Mesenchymal stem cell (in vitro differentiated cells and primary cell): Measurements from ENCODE around the gene PLXNB3.

Source experiments
- DNase-seq: peaks from one replicate; pipeline ENCODE4 v3.0.0-alpha.2; 2013
- H2AFZ ChIP-seq: one replicate; pipeline ENCODE4 v1.6.1; 2013; ENCODE audit warnings: low read depth, mild to moderate bottlenecking, control low read depth, inconsistent platforms, low read length, moderate library complexity
- H2AK5ac ChIP-seq: 2 replicates; pipeline ENCODE4 v1.6.1; 2013; ENCODE audit warnings: low read length, moderate library complexity, mild to moderate bottlenecking, inconsistent platforms; ENCODE audit not compliant: severe bottlenecking
- H2BK120ac ChIP-seq: one replicate; pipeline ENCODE4 v1.6.1; 2013; ENCODE audit warnings: low read depth, mild to moderate bottlenecking, inconsistent platforms, low read length, moderate library complexity
- H2BK12ac ChIP-seq, 2 experiments: one replicate each; pipeline ENCODE4 v1.6.1; 2013; ENCODE audit warnings: inconsistent platforms in 2 of 2, low read length in 2 of 2, mild to moderate bottlenecking in 2 of 2, moderate library complexity in 2 of 2, control low read depth in 1 of 2
- H2BK15ac ChIP-seq: one replicate; pipeline ENCODE4 v1.6.1; 2013; ENCODE audit warnings: mild to moderate bottlenecking, low read depth, inconsistent platforms; ENCODE audit not compliant: poor library complexity, severe bottlenecking
- H2BK5ac ChIP-seq: 2 replicates; pipeline ENCODE4 v1.6.1; 2013; ENCODE audit warnings: low read depth, mild to moderate bottlenecking, low read length, control low read depth, inconsistent platforms; ENCODE audit not compliant: poor library complexity, severe bottlenecking
- H3K14ac ChIP-seq, 2 experiments: one replicate each; pipeline ENCODE4 v1.6.1; 2013; ENCODE audit warnings: inconsistent platforms in 2 of 2, low read length in 2 of 2, control low read depth in 1 of 2, mild to moderate bottlenecking in 1 of 2, moderate library complexity in 1 of 2
- H3K18ac ChIP-seq, 2 experiments: one replicate each; pipeline ENCODE4 v1.6.1; 2013; ENCODE audit warnings: inconsistent platforms in 2 of 2, low read length in 2 of 2, control low read depth in 1 of 2, low read depth in 1 of 2, mild to moderate bottlenecking in 1 of 2
- H3K23ac ChIP-seq, 2 experiments: one replicate each; pipeline ENCODE4 v1.6.1; 2013; ENCODE audit warnings: inconsistent platforms in 2 of 2, low read length in 2 of 2, mild to moderate bottlenecking in 2 of 2, moderate library complexity in 2 of 2, control low read depth in 1 of 2
- H3K27ac ChIP-seq: 2 replicates; pipeline ENCODE4 v1.5.1; 2013; ENCODE audit warnings: mild to moderate bottlenecking, moderate library complexity, low read length, control low read depth, inconsistent platforms; ENCODE audit not compliant: poor library complexity, severe bottlenecking
- H3K27me3 ChIP-seq, 2 experiments: 2 replicates each; pipeline versions ENCODE4 v1.6.1 to v1.7.0; 2013; ENCODE audit warnings: low read length in 2 of 2, mild to moderate bottlenecking in 2 of 2, moderate library complexity in 2 of 2, control low read depth in 1 of 2, inconsistent platforms in 1 of 2; ENCODE audit not compliant: control insufficient read depth in 1 of 2, insufficient read depth in 1 of 2
- H3K36me3 ChIP-seq, 2 experiments: 2 replicates each; pipeline versions ENCODE4 v1.6.1 to v1.7.0; 2013; ENCODE audit warnings: low read length in 2 of 2, control low read depth in 1 of 2, inconsistent platforms in 1 of 2, low read depth in 1 of 2, mild to moderate bottlenecking in 1 of 2; ENCODE audit not compliant: insufficient read depth in 2 of 2, control insufficient read depth in 1 of 2
- H3K4ac ChIP-seq, 2 experiments: one replicate each; pipeline ENCODE4 v1.6.1; 2013; ENCODE audit warnings: inconsistent platforms in 2 of 2, low read length in 2 of 2, mild to moderate bottlenecking in 2 of 2, moderate library complexity in 2 of 2, control low read depth in 1 of 2, low read depth in 1 of 2
- H3K4me1 ChIP-seq: 2 replicates; pipeline ENCODE4 v1.6.1; 2013; ENCODE audit warnings: low read depth, low read length, control low read depth; ENCODE audit not compliant: control insufficient read depth, insufficient read depth
- H3K4me2 ChIP-seq: 2 replicates; pipeline ENCODE4 v1.6.1; 2013; ENCODE audit warnings: low read length, mild to moderate bottlenecking, inconsistent platforms; ENCODE audit not compliant: poor library complexity, severe bottlenecking
- H3K4me3 ChIP-seq, 2 experiments: 2 replicates each; pipeline versions ENCODE4 v1.5.1 to v1.7.0; 2013; ENCODE audit warnings: low read length in 2 of 2, mild to moderate bottlenecking in 2 of 2, control low read depth in 1 of 2, low read depth in 1 of 2; ENCODE audit not compliant: insufficient read depth in 1 of 2
- H3K79me1 ChIP-seq: replicated peaks from 2 replicates; pipeline ENCODE4 v1.6.1; 2013; ENCODE audit warnings: mild to moderate bottlenecking, control low read depth, low read length, inconsistent platforms; ENCODE audit not compliant: poor library complexity, severe bottlenecking
- H3K9ac ChIP-seq: 2 replicates; pipeline ENCODE4 v1.7.0; 2013; ENCODE audit warnings: mild to moderate bottlenecking, low read length, moderate library complexity
- H3K9me3 ChIP-seq: 2 replicates; pipeline ENCODE4 v1.7.0; 2013; ENCODE audit warnings: mild to moderate bottlenecking, low read length; ENCODE audit not compliant: control insufficient read depth
- H4K8ac ChIP-seq: one replicate; pipeline ENCODE4 v1.6.1; 2013; ENCODE audit warnings: inconsistent platforms, mild to moderate bottlenecking, low read length, moderate library complexity
- H4K91ac ChIP-seq: one replicate; pipeline ENCODE4 v1.6.1; 2013; ENCODE audit warnings: mild to moderate bottlenecking, low read length, inconsistent platforms
- WGBS: methylation state at CpG from one replicate; pipeline ENCODE4 v1.1.7; 2013; ENCODE audit warnings: mixed read lengths; 5-methylcytosine and 5-hydroxymethylcytosine counted together

Gene PLXNB3

GRCh38 chrX:153765138-153766079, 1.4 kb downstream of the PLXNB3 start:
- Histone ChIP-seq H3K27me3 (peaks cover 0 to 2% of the 10 kb centered on the region in 2 experiments), H3K4me3 (peak overlapping the region; percentile 49 to 78), H2BK15ac (peak overlapping the region; percentile 83), H3K9me3 (no peaks in the 10 kb centered on the region), H3K23ac (peak overlapping the region in 1 of 2 experiments; percentile 96), H3K4me2 (peak overlapping the region; percentile 68), H4K8ac (peak overlapping the region; percentile 98), H2AFZ (no peak overlapping the region), H3K4me1 (peaks cover 31% of the 10 kb centered on the region), H3K4ac (peak overlapping the region; percentile 81 to 97), H3K14ac (peak overlapping the region in 1 of 2 experiments; percentile 96), H3K36me3 (peaks cover 3 to 36% of the 10 kb centered on the region in 2 experiments), H3K79me1 (peaks cover 9% of the 10 kb centered on the region), H3K18ac (peak overlapping the region; percentile 96 to 97), H2BK12ac (peak overlapping the region; percentile 39 to 51), H3K9ac (peak overlapping the region; percentile 84), H2BK120ac (peak overlapping the region; percentile 79), H4K91ac (peak overlapping the region; percentile 97), H2BK5ac (peak overlapping the region; percentile 31), H2AK5ac (no peak overlapping the region), H3K27ac (peak overlapping the region; percentile 79)
- DNase-seq: peak; percentile 28
- WGBS: 75% methylated on average over 12 of the region's 27 CpGs

DNA sequence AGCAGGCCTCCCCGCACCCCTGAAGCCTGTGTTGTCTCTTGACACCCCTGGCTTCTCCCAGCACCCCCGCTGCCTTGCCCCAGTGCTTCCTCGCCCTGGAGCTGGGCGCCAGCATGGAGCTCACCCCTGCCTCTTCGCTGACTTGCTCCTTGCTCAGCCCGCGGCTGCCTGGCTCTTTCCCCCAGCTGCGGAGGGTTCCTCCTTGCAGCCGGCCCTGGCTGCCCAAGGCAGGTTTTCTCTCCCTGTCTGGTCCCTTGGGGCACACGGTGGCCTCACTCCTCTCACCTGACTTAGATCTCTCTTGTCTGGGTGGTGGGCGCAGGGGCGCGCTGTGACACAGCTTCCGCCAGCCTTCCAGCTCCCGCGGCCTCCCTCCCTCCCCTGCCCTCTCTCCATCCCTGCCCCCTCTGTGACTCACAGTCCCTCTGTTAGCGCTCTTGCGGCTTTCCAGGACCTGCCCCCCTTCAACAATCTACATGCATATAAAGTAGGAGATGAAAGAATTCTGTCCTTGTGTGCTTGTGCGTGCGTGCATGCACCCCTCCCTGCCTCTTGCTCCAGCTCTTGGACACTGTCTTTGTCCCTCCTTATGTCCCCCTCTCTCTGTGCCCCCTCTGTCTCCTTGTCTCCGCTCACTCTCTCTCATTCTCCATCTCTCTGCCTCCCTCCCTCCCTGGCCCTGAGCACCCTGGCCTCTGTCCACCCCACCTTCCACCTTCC, 2.2 kb downstream of the PLXNB3 start:
- Histone ChIP-seq H2BK120ac (peak overlapping the region; percentile 64), H4K8ac (peak overlapping the region; percentile 98), H3K4me3 (peak overlapping the region; percentile 49 to 78), H3K27ac (peak overlapping the region; percentile 79), H2AK5ac (no peak overlapping the region), H3K9ac (peak overlapping the region; percentile 84), H3K14ac (peak overlapping the region in 1 of 2 experiments; percentile 95), H3K27me3 (peaks cover 0 to 2% of the 10 kb centered on the region in 2 experiments), H2AFZ (no peak overlapping the region), H2BK15ac (peak overlapping the region; percentile 52), H3K4me2 (peak overlapping the region; percentile 68), H3K79me1 (peaks cover 9% of the 10 kb centered on the region), H3K18ac (peak overlapping the region; percentile 96 to 97), H4K91ac (peak overlapping the region; percentile 97), H2BK12ac (peak overlapping the region; percentile 84 to 95), H3K36me3 (peaks cover 6 to 45% of the 10 kb centered on the region in 2 experiments), H3K23ac (peak overlapping the region in 1 of 2 experiments; percentile 96), H3K4me1 (peaks cover 31% of the 10 kb centered on the region), H3K4ac (peak overlapping the region; percentile 66 to 97), H3K9me3 (no peaks in the 10 kb centered on the region), H2BK5ac (no peak overlapping the region)
- peak; percentile 83 for DNase-seq
- 7% methylated on average over 17 of the region's 21 CpGs for WGBS

DNA sequence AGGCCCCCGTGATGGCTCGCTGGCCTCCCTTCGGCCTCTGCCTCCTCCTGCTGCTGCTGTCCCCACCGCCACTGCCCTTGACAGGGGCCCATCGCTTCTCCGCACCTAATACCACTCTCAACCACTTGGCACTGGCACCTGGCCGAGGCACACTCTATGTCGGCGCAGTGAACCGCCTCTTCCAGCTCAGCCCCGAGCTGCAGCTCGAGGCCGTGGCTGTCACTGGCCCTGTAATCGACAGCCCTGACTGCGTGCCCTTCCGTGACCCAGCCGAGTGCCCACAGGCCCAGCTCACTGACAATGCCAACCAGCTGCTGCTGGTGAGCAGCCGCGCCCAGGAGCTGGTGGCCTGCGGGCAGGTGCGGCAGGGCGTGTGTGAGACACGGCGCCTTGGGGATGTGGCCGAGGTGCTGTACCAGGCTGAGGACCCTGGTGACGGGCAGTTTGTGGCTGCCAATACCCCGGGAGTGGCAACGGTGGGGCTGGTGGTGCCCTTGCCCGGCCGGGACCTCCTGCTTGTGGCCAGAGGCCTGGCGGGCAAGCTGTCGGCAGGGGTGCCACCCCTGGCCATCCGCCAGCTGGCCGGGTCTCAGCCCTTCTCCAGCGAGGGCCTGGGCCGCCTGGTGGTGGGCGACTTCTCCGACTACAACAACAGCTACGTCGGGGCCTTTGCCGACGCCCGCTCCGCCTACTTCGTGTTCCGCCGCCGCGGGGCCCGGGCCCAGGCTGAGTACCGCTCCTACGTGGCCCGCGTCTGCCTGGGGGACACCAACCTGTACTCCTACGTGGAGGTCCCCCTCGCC, 3.0 kb downstream of the PLXNB3 start:
- no peak overlapping the region for H2AFZ ChIP-seq
- peak overlapping the region in 1 of 2 experiments; percentile 78 for H3K4me3 ChIP-seq
- H4K91ac ChIP-seq: peak overlapping the region; percentile 98
- DNase-seq: no peak
- peak overlapping the region; percentile 84 for H3K9ac ChIP-seq
- H3K4me2 ChIP-seq: no peak overlapping the region
- no peak overlapping the region for H3K27ac ChIP-seq
- H3K4ac ChIP-seq: peak overlapping the region in 1 of 2 experiments; percentile 15
- H3K4me1 ChIP-seq: peaks cover 31% of the 10 kb centered on the region
- 90% methylated on average over 52 of the region's 56 CpGs for WGBS
- peaks cover 9% of the 10 kb centered on the region for H3K79me1 ChIP-seq
- peak overlapping the region; percentile 84 to 95 for H2BK12ac ChIP-seq
- no peaks in the 10 kb centered on the region for H3K9me3 ChIP-seq
- H3K23ac ChIP-seq: no peak overlapping the region
- H3K18ac ChIP-seq: peak overlapping the region; percentile 46 to 70
- H2BK5ac ChIP-seq: no peak overlapping the region
- H3K27me3 ChIP-seq: peaks cover 0 to 2% of the 10 kb centered on the region in 2 experiments
- peak overlapping the region in 1 of 2 experiments; percentile 23 for H3K14ac ChIP-seq
- H2BK120ac ChIP-seq: no peak overlapping the region
- peak overlapping the region; percentile 44 for H2BK15ac ChIP-seq
- H3K36me3 ChIP-seq: peaks cover 6 to 53% of the 10 kb centered on the region in 2 experiments
- peak overlapping the region; percentile 60 for H4K8ac ChIP-seq
- H2AK5ac ChIP-seq: no peak overlapping the region
